Activated T-cell treated with anti-CD3 and anti-CD28 coated beads, Interleukin-2, amount 50 U/mL, for 72 hours (primary cell): ENCODE measurements around the gene PLAGL2. TPM values are rescaled to one million over a fixed set of nuclear protein-coding genes. Genes with fewer than 3 reads are reported as not detected.

Experiments
- ATAC-seq, 2 donors: fragments of 150-1000 bp; cut with Tn5 transposase; replicated peaks in 1 of 2; 2 replicates each; pipeline ENCODE4 v1.10.0; 2021; ENCODE audit warnings: moderate library complexity in 2 of 2, mild to moderate bottlenecking in 1 of 2
- DNase-seq, 2 donors: peaks; one replicate each; pipeline ENCODE4 v3.0.0; 2021 to 2022; ENCODE audit warnings: mixed read lengths in 1 of 2
- H3K27ac Mint-ChIP-seq: one replicate; pipeline ENCODE4 v1.8.0; 2022; ENCODE audit warnings: mild to moderate bottlenecking, moderate library complexity, mixed read lengths
- H3K27me3 Mint-ChIP-seq: one replicate; pipeline ENCODE4 v1.8.0; 2022; ENCODE audit warnings: low read depth, mixed read lengths
- H3K36me3 Mint-ChIP-seq, 2 donors: one replicate each; pipeline ENCODE4 v1.8.0; 2022; ENCODE audit warnings: mixed read lengths in 2 of 2, mild to moderate bottlenecking in 1 of 2; ENCODE audit not compliant: insufficient read depth in 2 of 2
- H3K4me1 Mint-ChIP-seq: one replicate; pipeline ENCODE4 v1.8.0; 2022; ENCODE audit warnings: low read depth, mixed read lengths
- H3K4me3 Mint-ChIP-seq, 2 donors: one replicate each; pipeline ENCODE4 v1.8.0; 2022; ENCODE audit warnings: mild to moderate bottlenecking in 2 of 2, mixed read lengths in 2 of 2, moderate library complexity in 2 of 2
- H3K9me3 Mint-ChIP-seq, 2 donors: one replicate each; pipeline ENCODE4 v1.8.0; 2022; ENCODE audit warnings: mixed read lengths in 2 of 2
- total RNA-seq, 2 donors: library from RNA; stranded (reverse); gene quantifications; one replicate each; pipeline ENCODE4 v1.2.3, GENCODE V29; 2022

The PLAGL2 gene
- total RNA-seq, 2 donors from 2014 or later, result 98.8 to 107 TPM

DNA sequence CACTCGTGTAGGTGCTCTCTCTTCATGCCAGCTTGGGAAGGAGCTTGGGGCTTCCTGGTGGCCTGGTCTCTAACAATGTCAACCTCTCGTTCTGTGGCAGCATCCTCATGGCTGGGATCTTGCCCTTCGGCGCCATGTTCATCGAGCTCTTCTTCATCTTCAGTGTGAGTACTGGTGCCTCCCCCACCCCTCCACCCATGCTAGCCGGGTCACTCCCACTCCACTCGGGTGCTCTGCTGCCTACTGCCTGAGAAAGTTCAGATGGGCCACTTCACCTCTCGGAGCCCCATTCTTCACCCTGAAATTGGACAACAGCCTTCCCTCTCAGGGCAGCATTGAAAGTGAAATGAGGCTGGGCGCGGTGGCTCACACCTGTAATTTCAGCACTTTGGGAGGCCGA is 49.2 kb downstream of the PLAGL2 start:
- peak overlapping the region; percentile 51 for H3K27ac Mint-ChIP-seq
- peaks cover 18% of the 10 kb centered on the region for H3K4me1 Mint-ChIP-seq
- peaks cover 5 to 20% of the 10 kb centered on the region in 2 donors for H3K36me3 Mint-ChIP-seq
- no peaks in the 10 kb centered on the region for H3K9me3 Mint-ChIP-seq
- no peak overlapping the region for H3K4me3 Mint-ChIP-seq
- H3K27me3 Mint-ChIP-seq, result no peaks in the 10 kb centered on the region
- DNase-seq (no peak), ATAC-seq (no peak)

DNA sequence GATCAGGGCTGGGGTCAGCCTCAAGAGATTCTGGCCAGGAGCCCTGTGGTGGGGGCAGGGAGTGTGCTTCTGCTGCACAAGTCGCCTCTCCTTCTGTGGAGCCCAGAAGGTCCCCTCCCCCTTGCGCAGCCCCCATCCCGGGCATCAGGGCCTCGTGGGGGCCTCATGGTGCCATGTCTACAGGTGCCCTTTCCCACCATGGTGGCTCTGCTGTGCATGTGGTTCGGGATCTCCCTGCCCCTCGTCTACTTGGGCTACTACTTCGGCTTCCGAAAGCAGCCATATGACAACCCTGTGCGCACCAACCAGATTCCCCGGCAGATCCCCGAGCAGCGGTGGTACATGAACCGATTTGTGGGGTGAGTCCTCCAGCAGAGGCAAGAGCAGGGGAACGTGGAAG is 49.9 kb downstream of the PLAGL2 start:
- Mint-ChIP-seq H3K36me3 (peaks cover 5 to 20% of the 10 kb centered on the region in 2 donors), H3K9me3 (no peaks in the 10 kb centered on the region), H3K4me3 (no peak overlapping the region), H3K4me1 (peaks cover 18% of the 10 kb centered on the region), H3K27me3 (no peaks in the 10 kb centered on the region), H3K27ac (peak overlapping the region; percentile 24)
- DNase-seq, result no peak
- ATAC-seq, result no peak

DNA sequence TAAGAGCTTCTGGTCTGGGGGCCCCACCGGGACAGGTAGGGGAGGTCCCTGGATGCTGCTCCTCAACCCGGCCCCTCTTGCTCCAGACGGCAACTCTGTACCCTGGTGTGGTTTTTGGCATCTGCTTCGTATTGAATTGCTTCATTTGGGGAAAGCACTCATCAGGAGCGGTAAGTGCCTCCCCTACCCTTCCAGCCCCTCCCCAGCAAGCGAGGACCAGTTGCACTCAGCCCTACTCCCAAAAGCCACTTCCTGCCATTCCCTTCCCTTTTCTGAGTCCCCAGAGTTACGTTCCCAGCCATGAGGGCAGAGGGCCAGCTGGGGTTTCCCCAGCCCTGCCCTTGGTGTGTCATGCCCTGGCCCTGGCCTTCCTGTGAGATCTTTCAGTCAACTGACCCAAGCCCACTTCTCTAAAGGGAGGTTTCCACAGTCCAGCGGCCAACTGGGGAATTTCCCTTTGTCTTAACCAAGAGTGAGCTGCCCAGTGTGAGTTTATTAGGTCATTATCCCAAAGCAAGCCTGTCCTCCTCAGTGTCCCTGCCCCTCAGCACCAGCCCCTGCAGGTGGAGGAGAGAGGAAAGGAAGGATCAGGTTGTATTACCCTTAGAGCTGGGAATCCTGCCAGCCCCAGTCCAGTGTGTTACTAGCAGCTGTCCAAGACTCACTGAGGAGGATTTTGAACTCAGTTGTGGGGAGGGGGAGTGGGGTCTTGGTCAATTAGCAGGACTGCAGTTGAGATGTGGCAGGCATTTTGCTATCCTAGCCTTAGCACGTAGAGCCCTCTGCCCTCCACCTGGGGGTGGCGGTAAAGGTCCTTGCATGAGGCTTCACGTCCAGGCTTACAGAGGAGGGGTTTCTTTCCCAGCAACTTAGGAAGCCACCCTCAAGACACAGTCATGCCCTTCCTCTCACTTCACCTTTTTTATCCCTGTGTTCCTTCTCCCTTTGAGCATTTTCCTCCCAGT is 52.2 kb downstream of the PLAGL2 start:
- Mint-ChIP-seq H3K27me3 (no peaks in the 10 kb centered on the region), H3K9me3 (no peaks in the 10 kb centered on the region), H3K36me3 (peaks cover 3 to 17% of the 10 kb centered on the region in 2 donors), H3K4me1 (peaks cover 18% of the 10 kb centered on the region), H3K4me3 (no peak overlapping the region), H3K27ac (no peak overlapping the region)
- peak in 1 of 2 donors; percentile 43 for ATAC-seq
- peak; percentile 30 to 41 for DNase-seq

DNA sequence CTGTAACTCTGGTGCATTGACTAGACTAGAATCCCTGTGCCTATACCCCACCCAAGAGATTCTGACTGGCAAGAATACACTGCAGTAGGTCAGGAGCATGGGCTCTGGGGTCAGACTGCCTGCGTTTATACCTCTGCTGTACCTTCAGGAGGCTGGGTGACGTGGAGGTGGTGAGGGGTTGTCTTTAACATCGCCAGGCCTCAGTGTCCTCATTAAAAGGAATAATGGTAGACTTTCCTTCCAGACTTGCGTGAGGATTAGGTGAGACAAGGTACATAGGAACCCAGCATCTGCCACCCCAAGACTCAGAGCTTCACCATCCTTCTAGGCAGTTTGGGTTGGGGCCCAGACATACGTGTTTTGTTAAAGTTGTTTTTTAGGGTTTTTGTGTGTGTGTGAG is 53.8 kb downstream of the PLAGL2 start:
- no peak for DNase-seq
- Mint-ChIP-seq H3K4me1 (peaks cover 16% of the 10 kb centered on the region), H3K27ac (no peak overlapping the region), H3K36me3 (peaks cover 3 to 17% of the 10 kb centered on the region in 2 donors), H3K4me3 (no peak overlapping the region), H3K9me3 (no peaks in the 10 kb centered on the region), H3K27me3 (no peaks in the 10 kb centered on the region)
- ATAC-seq, result no peak

DNA sequence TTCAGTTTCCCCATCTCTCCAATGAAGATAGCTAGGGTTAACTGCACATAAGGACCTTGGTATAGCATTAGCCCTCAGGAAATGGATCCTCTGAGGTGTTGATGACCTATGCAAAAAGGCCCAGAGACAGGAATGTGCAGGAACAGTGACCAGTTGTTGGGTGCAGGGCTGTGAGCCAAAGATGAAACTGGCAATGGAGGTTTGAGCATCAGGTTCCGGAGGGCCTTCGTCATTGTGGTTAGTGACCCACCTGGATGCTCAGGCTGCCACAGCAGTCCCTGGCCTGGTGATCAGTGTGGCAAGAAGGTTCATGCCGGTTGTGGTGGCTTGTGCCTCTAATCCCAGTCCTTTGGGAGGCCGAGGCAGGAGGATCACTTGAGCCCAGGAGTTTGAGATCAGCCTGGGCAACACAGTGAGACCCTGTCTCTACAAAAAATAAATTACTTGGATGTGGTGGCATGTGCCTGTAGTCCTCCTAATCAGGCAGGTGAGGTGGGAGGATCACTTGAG is 54.3 kb downstream of the PLAGL2 start:
- ATAC-seq (no peak), DNase-seq (no peak)
- Mint-ChIP-seq H3K4me1 (peaks cover 12% of the 10 kb centered on the region), H3K4me3 (no peak overlapping the region), H3K27me3 (no peaks in the 10 kb centered on the region), H3K9me3 (no peaks in the 10 kb centered on the region), H3K27ac (no peak overlapping the region), H3K36me3 (peaks cover 3 to 17% of the 10 kb centered on the region in 2 donors)

DNA sequence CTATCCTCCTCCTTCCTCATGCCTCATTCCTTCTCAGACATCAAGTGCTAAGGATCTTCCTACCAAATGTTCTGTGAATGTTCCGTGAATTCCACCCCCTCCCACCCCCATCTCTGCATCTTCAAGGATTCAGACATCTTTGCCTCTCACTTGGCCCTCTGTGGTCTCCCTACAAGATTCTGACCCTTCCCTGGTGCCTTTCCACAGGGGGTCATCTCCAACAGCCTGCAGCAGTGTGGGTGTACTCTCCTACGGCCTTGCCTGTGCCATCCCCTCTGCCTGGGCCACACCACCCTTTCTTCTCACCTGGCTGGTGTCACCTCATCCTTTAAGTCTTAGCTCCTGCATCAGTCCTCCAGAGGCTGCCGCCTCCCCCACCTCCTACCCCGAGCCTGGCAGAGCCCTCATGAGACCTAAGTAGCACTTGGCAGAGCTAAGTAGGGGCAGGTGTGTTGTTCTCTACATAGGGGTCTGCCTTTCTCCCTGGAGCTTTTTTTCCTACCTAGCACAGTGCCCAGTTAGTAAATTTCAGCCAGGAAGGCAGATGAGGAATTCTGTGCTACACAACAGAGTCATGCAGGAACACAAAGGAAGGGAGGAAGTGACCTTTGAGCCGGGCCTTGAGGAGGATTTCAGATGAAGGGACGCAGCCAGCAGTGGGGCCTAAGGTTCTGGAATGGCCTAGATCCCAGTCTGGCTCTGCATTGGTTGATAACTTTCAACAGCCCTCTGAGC is 55.0 kb downstream of the PLAGL2 start:
- no peak overlapping the region for H3K27ac Mint-ChIP-seq
- no peak for DNase-seq

DNA sequence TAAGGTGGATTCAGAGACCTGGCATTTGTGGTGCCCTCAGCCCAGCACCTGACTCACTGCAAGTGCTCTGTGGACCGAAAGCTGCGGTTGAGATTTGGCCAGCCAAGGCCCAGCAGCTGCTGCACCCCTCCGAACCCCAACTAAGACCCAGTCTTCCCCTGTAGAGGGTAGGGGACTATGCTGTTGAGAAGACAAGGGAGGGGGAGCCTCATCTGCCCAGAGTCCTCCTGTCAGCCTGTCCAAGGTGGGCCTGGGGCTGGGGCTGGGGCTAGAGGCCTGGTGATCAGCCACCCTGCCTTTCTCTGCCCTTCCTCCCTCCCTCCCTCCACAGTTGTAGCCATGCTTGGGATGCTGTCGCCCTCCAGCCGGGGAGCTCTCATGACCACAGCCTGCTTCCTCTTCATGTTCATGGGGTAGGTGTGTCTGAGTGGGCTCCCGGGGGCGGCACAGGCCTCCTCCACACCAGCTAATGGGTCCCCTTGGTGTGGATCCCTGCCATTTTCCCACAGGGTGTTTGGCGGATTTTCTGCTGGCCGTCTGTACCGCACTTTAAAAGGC is 57.2 kb downstream of the PLAGL2 start:
- Mint-ChIP-seq H3K4me1 (peaks cover 5% of the 10 kb centered on the region), H3K27ac (no peak overlapping the region)

More for the DNA sequence above, 55.0 kb downstream of the PLAGL2 start:
- ATAC-seq, result no peak
- Mint-ChIP-seq H3K4me1 (peaks cover 8% of the 10 kb centered on the region), H3K9me3 (no peaks in the 10 kb centered on the region), H3K4me3 (no peak overlapping the region), H3K27me3 (no peaks in the 10 kb centered on the region), H3K36me3 (peaks cover 0 to 11% of the 10 kb centered on the region in 2 donors)

DNA sequence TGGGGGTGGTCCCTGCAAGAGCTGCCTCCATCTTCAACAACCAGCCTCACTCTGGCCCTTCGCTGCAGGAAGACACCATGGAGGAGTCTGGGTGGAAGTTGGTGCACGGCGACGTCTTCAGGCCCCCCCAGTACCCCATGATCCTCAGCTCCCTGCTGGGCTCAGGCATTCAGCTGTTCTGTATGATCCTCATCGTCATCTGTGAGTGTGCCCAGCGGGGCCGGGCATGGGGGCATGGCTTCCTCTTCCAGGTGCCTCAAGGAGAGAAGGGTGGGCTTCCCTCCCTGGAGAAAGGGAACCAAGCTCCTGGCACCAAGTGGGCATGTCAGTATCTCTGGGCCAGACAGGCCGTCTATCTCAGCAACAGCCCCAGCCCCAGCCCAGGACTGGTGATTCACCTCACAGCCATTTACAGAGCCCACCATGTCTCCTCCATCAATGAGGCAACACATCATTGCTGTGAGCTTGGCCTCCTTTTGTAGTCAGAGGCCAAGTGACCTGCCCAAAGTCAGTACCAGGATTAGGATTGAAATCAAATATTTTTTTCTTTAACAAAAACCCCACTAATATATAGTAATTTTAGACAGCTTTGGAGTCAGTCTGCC is 57.9 kb downstream of the PLAGL2 start:
- no peak overlapping the region for H3K27ac Mint-ChIP-seq
- H3K4me1 Mint-ChIP-seq, result no peaks in the 10 kb centered on the region
- peaks cover 2 to 18% of the 10 kb centered on the region in 2 donors for H3K36me3 Mint-ChIP-seq

More for the DNA sequence above, 57.2 kb downstream of the PLAGL2 start:
- H3K4me3 Mint-ChIP-seq, result no peak overlapping the region
- H3K36me3 Mint-ChIP-seq, result peaks cover 2 to 15% of the 10 kb centered on the region in 2 donors
- H3K27me3 Mint-ChIP-seq, result no peaks in the 10 kb centered on the region
- ATAC-seq, result no peak
- no peak for DNase-seq
- no peaks in the 10 kb centered on the region for H3K9me3 Mint-ChIP-seq

DNA sequence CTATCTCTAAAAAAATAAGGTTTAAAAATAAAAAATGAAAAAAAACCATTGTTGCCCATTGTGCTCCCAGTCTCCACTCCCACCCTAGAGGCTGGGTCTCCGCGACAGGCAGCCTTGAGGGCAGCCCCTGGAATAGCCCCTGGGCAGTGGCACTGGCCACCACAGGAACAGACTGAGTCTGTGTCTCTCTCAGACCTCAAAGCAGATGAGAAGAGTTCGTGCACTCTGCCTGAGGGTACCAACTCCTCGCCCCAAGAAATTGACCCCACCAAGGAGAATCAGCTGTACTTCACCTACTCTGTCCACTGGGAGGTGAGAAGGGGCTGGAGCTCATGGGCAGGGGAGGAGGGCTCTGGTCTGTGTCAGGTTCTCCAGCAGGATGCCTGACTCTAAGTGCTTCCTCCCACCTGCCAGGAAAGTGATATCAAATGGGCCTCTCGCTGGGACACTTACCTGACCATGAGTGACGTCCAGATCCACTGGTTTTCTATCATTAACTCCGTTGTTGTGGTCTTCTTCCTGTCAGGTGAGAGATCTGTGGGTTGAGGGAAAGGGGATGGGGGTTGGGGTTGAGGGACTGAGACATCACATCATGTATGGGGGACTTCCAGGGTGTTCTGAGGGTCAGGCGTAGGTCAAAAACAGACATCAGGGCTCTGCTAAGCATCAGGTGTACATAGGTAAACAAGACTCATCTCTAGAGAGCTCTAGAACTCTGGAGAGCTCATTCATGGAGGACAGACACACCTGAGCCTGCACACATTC is 62.5 kb downstream of the PLAGL2 start:
- no peak for ATAC-seq
- Mint-ChIP-seq H3K4me1 (no peaks in the 10 kb centered on the region), H3K9me3 (no peaks in the 10 kb centered on the region), H3K36me3 (peaks cover 11 to 28% of the 10 kb centered on the region in 2 donors), H3K27me3 (no peaks in the 10 kb centered on the region), H3K27ac (no peak overlapping the region), H3K4me3 (no peak overlapping the region)
- no peak for DNase-seq

More for the DNA sequence above, 57.9 kb downstream of the PLAGL2 start:
- Mint-ChIP-seq H3K9me3 (no peaks in the 10 kb centered on the region), H3K27me3 (no peaks in the 10 kb centered on the region), H3K4me3 (no peak overlapping the region)
- no peak for DNase-seq
- no peak for ATAC-seq

DNA sequence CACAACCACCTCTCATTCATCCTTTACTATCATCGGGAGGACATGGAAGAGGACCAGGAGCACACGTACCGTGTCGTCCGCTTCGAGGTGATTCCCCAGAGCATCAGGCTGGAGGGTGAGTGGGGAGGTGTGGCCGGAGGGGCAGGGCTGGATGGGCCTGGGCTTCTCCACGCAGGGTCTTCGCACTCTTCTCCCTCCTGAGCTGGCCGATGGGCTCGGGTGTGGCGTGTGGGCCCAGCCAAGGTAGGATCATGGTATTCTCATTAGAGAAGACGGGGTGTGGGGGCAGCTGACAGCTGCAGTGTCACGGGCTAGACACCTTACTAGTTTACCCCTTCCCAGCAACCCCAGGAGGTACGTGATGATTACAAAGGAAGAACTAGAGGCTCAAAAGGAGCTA is 64.6 kb downstream of the PLAGL2 start:
- Mint-ChIP-seq H3K36me3 (peaks cover 14 to 36% of the 10 kb centered on the region in 2 donors), H3K9me3 (no peaks in the 10 kb centered on the region), H3K27ac (no peak overlapping the region), H3K4me1 (no peaks in the 10 kb centered on the region), H3K4me3 (no peak overlapping the region), H3K27me3 (no peaks in the 10 kb centered on the region)
- DNase-seq (no peak), ATAC-seq (no peak)
